IPS DF 6.9 (cell line): Measurements from ENCODE around the gene ZNF844.

Experiments used
- DNase-seq: peaks from one replicate; pipeline ENCODE4 v3.0.0-alpha.2; 2013; ENCODE audit warnings: low read depth, low spot score
- H3K27ac ChIP-seq: one replicate; pipeline ENCODE4 v1.5.1; 2013; ENCODE audit warnings: low read length, control low read depth
- H3K27me3 ChIP-seq: 2 replicates; pipeline ENCODE4 v1.6.1; 2013; ENCODE audit warnings: mild to moderate bottlenecking, low read length; ENCODE audit not compliant: control insufficient read depth, insufficient read depth
- H3K36me3 ChIP-seq: 2 replicates; pipeline ENCODE4 v1.6.1; 2013; ENCODE audit warnings: low read length; ENCODE audit not compliant: control insufficient read depth, insufficient read depth
- H3K4me1 ChIP-seq: 2 replicates; pipeline ENCODE4 v1.6.1; 2013; ENCODE audit warnings: low read length; ENCODE audit not compliant: control insufficient read depth, insufficient read depth
- H3K4me3 ChIP-seq: 2 replicates; pipeline ENCODE4 v1.5.1; 2013; ENCODE audit warnings: mild to moderate bottlenecking, low read length
- H3K9me3 ChIP-seq: 2 replicates; pipeline ENCODE4 v1.6.1; 2013; ENCODE audit warnings: low read length, inconsistent platforms; ENCODE audit not compliant: control insufficient read depth, insufficient read depth
- WGBS: extraction: QIAGEN DNeasy Blood & Tissue Kit; methylation state at CpG from one replicate; pipeline ENCODE4 v1.1.7; 2013; ENCODE audit warnings: mixed read lengths, missing lambda C conversion rate; ENCODE audit not compliant: insufficient read length, insufficient coverage; 5-methylcytosine and 5-hydroxymethylcytosine counted together

ZNF844 gene

GRCh38 chr19:12126707-12127106 lies 62.2 kb downstream of the ZNF844 start:
- peaks cover under 1% of the 10 kb centered on the region; the same call in 1 of the 2 replicates for H3K36me3 ChIP-seq
- no peak overlapping the region for H3K4me3 ChIP-seq
- H3K9me3 ChIP-seq: no peaks in the 10 kb centered on the region
- WGBS: no CpG with 5 or more reads among the region's 2 CpGs
- DNase-seq: no peak
- no peaks in the 10 kb centered on the region for H3K4me1 ChIP-seq
- no peaks in the 10 kb centered on the region for H3K27me3 ChIP-seq
- H3K27ac ChIP-seq: no peak overlapping the region
